Mucosa of stomach (tissue), 1 donor: Measurements from ENCODE around the gene CPSF7.

ENCODE experiments used
- H3K27me3 ChIP-seq: one replicate; pipeline ENCODE4 v1.7.0; 2013; ENCODE audit warnings: mild to moderate bottlenecking, low read length; ENCODE audit not compliant: control insufficient read depth, insufficient read depth
- H3K36me3 ChIP-seq: one replicate; pipeline ENCODE4 v1.7.0; 2013; ENCODE audit warnings: low read length; ENCODE audit not compliant: control insufficient read depth, insufficient read depth
- H3K4me1 ChIP-seq: one replicate; pipeline ENCODE4 v1.7.0; 2013; ENCODE audit warnings: mild to moderate bottlenecking, low read length; ENCODE audit not compliant: control insufficient read depth, insufficient read depth
- H3K4me3 ChIP-seq: one replicate; pipeline ENCODE4 v1.7.0; 2013; ENCODE audit warnings: low read length
- H3K9ac ChIP-seq: one replicate; pipeline ENCODE4 v1.7.0; 2013; ENCODE audit warnings: mild to moderate bottlenecking, low read length, moderate library complexity
- H3K9me3 ChIP-seq: one replicate; pipeline ENCODE4 v1.7.0; 2013; ENCODE audit warnings: mild to moderate bottlenecking, low read length, moderate library complexity; ENCODE audit not compliant: control insufficient read depth
- donor health status: Pancreatic carcinoma.

Gene CPSF7

DNA sequence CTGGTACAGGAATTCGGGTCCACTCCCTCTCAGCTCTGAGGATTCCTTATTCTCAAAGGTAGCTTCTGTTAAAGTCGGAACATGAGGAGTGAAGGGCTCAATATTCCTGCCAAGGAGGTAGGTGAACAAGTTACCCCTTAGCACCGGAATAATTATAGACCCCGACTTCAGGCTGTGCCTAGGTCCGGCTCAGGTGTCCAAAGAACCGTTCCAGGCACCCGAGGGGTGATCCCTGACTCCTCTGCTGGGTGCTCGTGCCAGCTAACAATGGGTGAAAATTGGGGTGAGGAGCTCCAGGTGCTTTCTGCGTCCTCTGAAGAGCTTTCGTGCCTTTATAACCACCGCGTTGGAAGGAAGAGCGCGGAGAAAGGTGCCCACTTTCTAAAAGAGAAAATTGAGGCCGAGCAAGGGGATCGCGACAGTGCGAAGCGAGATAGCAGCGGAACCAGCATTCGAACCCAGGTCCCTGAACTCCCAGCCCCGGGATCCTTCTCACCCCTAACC, 68.5 kb downstream of the CPSF7 start:
- peaks cover 17% of the 10 kb centered on the region for H3K4me1 ChIP-seq

DNA sequence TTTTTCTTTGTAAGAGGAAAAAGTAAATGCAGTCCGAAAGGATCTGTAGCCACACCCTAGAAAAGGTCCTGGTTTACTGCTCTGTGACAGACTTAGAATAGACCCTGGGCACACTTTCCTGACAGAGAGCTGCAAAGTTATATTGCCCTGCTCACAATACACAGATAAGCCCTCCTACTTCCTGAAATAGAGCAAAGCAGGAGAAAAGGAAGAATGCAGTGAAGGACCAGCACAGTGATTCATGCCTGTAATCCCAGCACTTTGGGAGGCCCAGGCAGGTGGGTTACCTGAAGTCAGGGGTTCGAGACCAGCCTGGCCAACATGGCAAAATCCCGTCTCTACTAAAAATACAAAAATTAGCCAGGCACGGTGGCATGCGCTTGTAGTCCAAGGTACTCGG, 70.3 kb downstream of the CPSF7 start:
- Histone ChIP-seq H3K9ac (no peak overlapping the region), H3K36me3 (no peaks in the 10 kb centered on the region), H3K9me3 (no peaks in the 10 kb centered on the region), H3K4me3 (no peak overlapping the region), H3K27me3 (no peaks in the 10 kb centered on the region), H3K4me1 (peaks cover 17% of the 10 kb centered on the region)

More for the DNA sequence above, 68.5 kb downstream of the CPSF7 start:
- H3K9me3 ChIP-seq: no peaks in the 10 kb centered on the region
- H3K36me3 ChIP-seq: no peaks in the 10 kb centered on the region
- H3K27me3 ChIP-seq: no peaks in the 10 kb centered on the region
- H3K4me3 ChIP-seq: peak overlapping the region; percentile 66
- H3K9ac ChIP-seq: peak overlapping the region; percentile 87

DNA sequence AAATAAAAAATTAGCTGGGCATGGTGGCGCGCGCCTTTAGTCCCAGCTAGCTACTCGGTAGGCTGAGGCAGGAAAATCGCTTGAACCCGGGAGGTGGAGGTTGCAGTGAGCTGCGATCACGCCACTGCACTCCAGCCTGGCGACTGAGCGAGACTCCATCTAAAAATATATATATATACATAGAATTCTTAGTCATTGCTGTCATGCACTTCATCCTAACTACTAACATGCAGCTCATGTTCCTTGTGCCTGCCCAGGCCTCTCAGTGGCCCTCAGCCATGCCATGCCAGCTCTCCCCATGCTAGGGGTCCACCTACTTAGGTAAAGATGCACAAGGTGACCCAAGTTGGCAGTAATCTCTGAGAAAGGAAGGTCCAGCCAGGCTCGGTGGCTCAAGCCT, 71.2 kb downstream of the CPSF7 start:
- H3K4me1 ChIP-seq: peaks cover 14% of the 10 kb centered on the region
- H3K27me3 ChIP-seq: no peaks in the 10 kb centered on the region
- H3K9ac ChIP-seq: no peak overlapping the region
- H3K4me3 ChIP-seq: no peak overlapping the region
- H3K36me3 ChIP-seq: no peaks in the 10 kb centered on the region
- H3K9me3 ChIP-seq: no peaks in the 10 kb centered on the region

DNA sequence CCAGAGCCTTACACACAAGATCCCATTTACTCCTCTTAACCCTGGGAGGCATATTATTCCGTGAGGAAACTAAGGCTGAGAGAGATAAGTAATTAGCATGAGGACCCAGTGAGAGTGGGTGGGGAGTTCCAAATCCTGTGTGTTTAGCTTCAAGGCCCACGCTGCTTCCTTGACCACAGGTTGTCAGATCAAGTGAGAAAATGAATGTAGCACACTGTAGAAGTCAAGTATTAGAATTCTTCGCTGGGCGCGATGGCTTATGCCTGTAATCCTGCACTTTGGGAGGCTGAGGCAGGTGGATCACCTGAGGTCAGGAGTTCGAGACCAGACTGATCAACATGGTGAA, 71.9 kb downstream of the CPSF7 start:
- Histone ChIP-seq H3K9me3 (no peaks in the 10 kb centered on the region), H3K4me3 (no peak overlapping the region), H3K4me1 (peaks cover 7% of the 10 kb centered on the region), H3K27me3 (no peaks in the 10 kb centered on the region), H3K36me3 (peaks cover 5% of the 10 kb centered on the region), H3K9ac (no peak overlapping the region)

DNA sequence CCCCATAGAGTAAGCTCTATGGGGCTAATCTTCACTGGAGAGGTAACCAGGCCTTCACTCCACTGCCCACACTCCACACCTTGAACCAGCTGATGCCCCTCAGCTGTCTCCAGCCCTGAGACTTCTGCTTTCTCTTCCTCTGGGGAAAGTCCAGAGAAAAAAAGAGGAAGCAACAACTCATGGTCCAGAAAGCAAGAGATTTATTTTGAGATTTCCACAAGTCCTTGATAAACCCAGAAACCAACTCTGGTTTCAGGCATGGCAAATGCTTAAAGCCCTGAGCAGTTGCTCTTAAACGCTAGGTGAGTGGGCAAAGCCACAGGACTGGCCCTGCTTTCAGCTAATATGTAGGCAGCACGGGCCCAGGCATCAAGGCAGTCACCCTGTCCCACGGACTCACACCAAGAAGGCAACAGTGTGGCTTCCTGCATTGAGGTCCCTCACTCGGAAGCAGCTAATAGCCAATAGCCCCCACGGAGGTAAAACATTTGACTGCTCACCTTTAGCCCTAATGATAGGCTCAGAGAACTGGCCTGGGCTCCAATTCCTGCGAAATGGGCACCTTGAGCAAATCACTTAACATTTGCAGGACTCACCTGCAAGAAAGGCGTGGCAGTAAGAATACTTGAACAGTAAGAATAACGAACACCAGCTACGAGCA, 72.4 kb downstream of the CPSF7 start:
- Histone ChIP-seq H3K4me1 (peaks cover 6% of the 10 kb centered on the region), H3K9ac (no peak overlapping the region), H3K9me3 (no peaks in the 10 kb centered on the region), H3K36me3 (peaks cover 6% of the 10 kb centered on the region), H3K4me3 (no peak overlapping the region), H3K27me3 (no peaks in the 10 kb centered on the region)

DNA sequence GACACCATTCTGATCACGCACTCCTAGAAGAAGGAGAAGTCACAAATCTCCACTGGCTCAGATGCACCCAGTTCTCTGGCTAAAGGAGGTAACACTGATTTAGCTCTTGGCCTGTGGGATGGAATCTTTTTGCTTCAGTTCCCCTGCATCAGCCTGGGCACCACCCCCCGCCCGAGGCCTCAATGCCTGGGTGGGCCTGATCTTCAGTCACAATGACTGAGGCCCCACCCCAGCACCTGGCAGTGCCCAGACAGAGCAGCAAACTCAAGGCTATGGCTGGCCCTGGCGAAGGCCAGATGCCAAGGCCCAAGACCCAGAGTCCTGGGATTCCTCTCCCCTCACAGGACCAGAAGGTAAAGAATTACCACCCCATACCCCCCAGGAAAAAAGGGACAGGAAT, 73.1 kb downstream of the CPSF7 start:
- Histone ChIP-seq H3K36me3 (peaks cover 6% of the 10 kb centered on the region), H3K27me3 (no peaks in the 10 kb centered on the region), H3K4me1 (peaks cover 6% of the 10 kb centered on the region), H3K4me3 (no peak overlapping the region), H3K9ac (no peak overlapping the region), H3K9me3 (no peaks in the 10 kb centered on the region)

DNA sequence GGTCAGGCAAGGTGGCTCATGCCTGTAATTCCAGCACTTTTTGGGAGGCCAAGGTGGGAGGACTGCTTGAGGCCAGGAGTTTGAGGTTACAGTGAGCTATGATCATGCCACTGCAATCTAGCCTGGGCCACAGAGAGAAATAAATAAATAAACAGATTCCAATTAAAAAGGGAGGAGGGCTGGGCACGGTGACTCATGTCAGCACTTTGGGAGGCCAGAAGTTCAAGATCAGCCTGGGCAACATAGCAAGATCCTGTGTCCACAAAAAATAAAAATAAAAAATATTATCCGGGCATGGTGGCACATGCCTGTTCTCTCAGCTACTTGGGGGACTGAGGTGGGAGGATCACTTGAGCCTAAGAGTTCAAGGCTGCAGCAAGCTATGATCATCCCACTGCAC, 75.6 kb downstream of the CPSF7 start:
- Histone ChIP-seq H3K4me1 (no peaks in the 10 kb centered on the region), H3K9me3 (no peaks in the 10 kb centered on the region), H3K4me3 (no peak overlapping the region), H3K27me3 (no peaks in the 10 kb centered on the region), H3K36me3 (peaks cover 13% of the 10 kb centered on the region), H3K9ac (no peak overlapping the region)

DNA sequence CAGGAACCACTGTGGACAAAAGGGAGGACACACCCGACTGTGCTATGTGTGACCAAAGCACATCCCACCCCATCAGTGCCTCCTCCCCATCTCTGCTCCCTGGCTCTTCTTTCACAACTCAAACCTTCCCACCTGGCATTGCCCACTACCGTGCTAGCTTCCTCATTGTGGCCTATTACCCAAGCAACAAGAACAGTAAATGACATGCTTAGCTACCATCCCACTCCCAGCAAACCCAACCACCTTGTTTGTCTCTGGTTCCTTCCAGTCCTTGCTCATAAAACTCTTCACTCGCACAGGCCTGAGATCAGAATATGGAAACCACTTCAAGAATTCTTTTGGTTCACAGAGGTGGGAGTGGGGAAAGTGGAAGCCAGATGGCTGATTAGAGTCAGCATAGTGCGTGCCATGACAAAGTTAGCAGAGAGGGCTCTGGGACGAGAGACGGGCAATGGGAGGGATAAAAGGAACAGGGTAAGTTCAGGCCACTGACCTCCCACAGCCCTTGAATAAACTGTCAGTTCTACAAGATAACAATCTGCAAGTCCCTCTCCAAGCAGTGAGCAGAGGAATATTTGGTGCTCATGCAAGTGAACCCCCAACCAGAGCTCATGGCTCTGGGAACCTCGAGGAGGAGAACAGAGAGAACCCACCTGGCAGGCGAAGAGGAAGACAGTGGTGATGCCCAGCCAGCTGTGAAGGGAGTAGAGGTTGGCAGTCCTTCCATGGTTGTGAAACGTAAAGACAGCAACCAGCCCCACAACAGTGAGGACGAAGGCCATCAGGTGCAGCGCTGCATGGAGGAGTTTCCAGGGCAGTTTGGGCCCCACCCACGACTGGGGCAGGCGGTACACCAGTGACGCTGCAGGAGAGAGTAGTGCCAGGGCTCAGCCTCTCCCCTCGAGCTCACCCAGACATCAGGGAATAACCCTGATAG, 76.4 kb downstream of the CPSF7 start:
- Histone ChIP-seq H3K9ac (no peak overlapping the region), H3K36me3 (peaks cover 19% of the 10 kb centered on the region), H3K27me3 (no peaks in the 10 kb centered on the region), H3K4me3 (no peak overlapping the region), H3K9me3 (no peaks in the 10 kb centered on the region), H3K4me1 (no peaks in the 10 kb centered on the region)
